GM12878 (cell line): Measurements from ENCODE around the gene SHISA3.

ENCODE experiments used
- POLR2A ChIP-seq: IDR thresholded peaks from 2 replicates; pipeline ENCODE4 v1.6.1; 2011; ENCODE audit warnings: low read depth, mild to moderate bottlenecking, low read length
- TAF1 ChIP-seq: IDR thresholded peaks from 2 replicates; pipeline ENCODE4 v1.6.1; 2011; ENCODE audit warnings: mild to moderate bottlenecking, low read depth, low read length, borderline replicate concordance
- TCF7 ChIP-seq: IDR thresholded peaks from 2 replicates; pipeline ENCODE4 v1.6.1; 2014; ENCODE audit warnings: antibody characterized with exemption, borderline replicate concordance
- TF ChIP-seq, protein P1 (sequence below), 3 experiments: IDR thresholded peaks in 2 of 3; conservative IDR thresholded peaks in 1 of 3; 2 replicates each; pipeline ENCODE4 v1.5.1; 2011; ENCODE audit warnings: low read depth in 3 of 3, low read length in 3 of 3, mild to moderate bottlenecking in 3 of 3, control low read depth in 2 of 3, moderate library complexity in 2 of 3, inconsistent platforms in 1 of 3, mixed read lengths in 1 of 3; ENCODE audit not compliant: control insufficient read depth in 2 of 3, insufficient read depth in 1 of 3; ENCODE audit errors: extremely low read depth in 1 of 3

GRCh38 chr4:42363614-42364013, 33.7 kb upstream of the SHISA3 start:
- TF ChIP-seq, protein P1, sequence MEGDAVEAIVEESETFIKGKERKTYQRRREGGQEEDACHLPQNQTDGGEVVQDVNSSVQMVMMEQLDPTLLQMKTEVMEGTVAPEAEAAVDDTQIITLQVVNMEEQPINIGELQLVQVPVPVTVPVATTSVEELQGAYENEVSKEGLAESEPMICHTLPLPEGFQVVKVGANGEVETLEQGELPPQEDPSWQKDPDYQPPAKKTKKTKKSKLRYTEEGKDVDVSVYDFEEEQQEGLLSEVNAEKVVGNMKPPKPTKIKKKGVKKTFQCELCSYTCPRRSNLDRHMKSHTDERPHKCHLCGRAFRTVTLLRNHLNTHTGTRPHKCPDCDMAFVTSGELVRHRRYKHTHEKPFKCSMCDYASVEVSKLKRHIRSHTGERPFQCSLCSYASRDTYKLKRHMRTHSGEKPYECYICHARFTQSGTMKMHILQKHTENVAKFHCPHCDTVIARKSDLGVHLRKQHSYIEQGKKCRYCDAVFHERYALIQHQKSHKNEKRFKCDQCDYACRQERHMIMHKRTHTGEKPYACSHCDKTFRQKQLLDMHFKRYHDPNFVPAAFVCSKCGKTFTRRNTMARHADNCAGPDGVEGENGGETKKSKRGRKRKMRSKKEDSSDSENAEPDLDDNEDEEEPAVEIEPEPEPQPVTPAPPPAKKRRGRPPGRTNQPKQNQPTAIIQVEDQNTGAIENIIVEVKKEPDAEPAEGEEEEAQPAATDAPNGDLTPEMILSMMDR (IDR thresholded peaks at IDR 0.05 in 2 of 3, conservative IDR thresholded peaks at IDR 0.05 in 1 of 3; ENCODE audit: control insufficient read depth in 2 of 3, extremely low read depth in 1 of 3, insufficient read depth in 1 of 3, low read depth in 3 of 3, low read length in 3 of 3): no peak
- TF ChIP-seq TCF7 (no peak), POLR2A (no peak), TAF1 (no peak)
